GM18502 (cell line): Measurements from ENCODE around the gene JMJD4.

Experiments
- ATAC-seq: cut with Tn5 transposase; IDR thresholded peaks from one replicate; pipeline ENCODE4 v1.9.1; 2021; ENCODE audit warnings: mild to moderate bottlenecking; ENCODE audit not compliant: unreplicated experiment, poor library complexity

Gene JMJD4

DNA sequence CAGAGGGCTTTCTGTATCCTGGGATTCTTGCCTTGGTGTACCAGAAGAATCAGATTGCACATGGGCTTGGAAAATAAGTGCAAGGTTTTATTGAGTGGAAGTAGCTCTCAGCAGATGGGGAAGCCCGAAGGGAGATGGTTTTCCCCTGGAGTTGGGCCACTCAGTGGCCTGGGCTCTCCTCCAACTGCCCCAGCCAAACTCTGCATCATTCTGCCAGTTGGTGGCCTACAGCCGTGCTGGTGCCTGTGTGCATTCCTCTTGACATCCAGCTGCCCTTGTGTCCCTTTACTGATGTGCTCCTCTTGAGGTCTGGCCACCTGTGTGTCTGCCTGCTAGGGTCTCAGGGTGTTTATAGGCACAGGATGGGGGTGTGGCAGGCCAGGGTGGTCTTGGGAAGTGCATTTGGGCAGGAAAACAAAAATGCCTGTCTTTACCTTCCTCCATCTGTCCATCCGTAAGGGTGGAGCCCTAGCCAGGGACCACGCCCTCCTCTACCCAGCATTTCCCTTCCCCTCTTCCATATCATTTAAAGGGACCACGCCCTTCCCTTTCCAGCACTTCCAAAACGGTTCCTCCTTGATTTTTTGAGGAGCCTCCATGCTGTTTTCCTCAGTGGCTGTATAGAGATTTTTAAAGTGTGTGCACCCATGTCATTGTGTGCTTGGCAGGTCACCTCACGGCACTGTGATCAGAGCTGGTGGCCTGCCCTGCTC is 19.1 kb upstream of the JMJD4 start:
- no peak for ATAC-seq

DNA sequence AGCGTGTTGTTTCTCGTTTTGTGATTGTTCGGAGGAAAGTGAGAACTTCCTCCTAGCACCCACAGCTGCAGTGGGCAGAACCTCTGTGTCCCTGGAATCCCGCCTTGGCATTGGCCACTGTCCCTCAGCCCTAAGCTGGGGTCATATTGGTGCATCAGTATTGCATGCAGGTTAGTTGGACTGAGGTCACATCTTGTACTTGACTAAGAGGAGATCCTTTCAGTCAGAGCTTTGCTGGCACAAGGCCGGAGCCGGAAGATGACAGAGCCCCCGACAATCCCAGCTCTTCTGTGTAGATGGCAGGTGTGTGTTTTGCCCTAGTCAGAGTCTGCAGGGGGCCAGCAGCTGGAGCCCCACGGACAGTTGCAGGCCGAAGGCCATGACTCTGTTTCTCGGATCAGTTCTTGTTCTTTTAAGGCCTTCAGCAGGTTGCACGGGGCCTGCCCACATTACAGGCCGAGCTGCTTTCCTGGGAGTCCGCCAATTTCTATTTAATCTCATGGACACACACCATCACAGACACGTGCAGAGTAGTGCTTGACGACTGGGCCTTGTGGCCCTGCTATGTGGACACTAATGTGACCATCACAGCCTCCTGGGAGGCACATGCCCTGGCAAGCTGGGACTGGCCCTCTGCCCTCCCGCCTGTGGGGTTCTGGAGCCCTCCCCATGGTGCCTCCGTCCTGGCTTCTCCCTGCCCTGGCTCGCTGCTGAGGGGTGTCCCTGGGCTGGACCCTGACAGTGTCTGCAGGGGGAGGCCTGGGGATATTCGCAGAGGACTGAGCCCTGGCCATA is 15.0 kb upstream of the JMJD4 start:
- no peak for ATAC-seq

DNA sequence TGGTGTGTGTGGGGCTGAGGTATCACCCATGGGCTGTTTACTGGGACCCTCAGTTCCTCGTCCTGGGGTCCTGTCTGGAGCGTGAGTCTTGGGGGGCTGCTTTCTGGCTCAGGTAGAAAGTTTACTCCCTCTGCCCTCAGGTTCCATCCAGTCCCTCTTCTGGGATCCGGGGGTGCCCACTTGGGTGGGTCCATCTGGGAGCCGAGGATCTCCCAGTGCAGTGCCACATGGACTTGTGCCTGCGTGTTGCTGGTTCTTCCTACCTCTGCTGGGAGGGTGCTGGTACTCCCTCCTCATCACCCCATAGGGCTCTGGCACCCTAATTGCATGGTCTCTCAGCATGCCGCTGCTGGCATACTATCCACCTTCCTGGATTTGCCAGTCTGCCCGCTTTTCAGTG is 14.1 kb upstream of the JMJD4 start:
- ATAC-seq, result no peak

DNA sequence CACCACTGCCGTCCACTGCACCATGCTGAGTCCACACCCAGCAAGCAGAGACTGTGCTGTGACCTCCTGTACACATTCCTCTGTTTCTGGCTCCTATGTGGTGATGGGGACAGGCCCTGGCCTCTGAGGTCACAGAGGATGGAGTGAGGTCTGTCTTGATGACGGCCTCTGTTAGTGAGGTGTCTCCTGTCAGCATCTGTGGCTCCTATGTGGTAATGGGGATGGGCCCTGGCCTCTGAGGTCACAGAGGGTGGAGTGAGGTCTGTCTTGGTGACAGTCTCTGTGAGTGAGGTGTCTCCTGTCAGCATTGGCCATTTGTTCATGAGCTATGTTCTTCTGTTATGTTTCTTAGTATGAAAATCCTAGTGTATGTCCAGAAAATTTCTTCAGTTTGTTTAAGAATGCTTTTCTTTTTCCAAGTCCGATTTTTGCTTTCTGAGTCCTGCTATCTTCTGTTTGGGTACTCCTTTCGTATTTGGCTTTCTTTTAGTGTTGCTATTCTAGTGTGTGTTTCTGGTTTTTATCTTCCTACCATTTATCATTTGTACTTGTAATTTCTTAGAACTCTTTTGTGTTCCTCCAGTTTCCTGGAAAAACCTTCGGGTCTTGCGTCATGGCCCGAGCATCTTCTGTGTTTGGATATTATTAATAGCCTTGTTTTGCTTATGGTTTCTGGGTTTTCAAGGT is 13.5 kb upstream of the JMJD4 start:
- no peak for ATAC-seq

DNA sequence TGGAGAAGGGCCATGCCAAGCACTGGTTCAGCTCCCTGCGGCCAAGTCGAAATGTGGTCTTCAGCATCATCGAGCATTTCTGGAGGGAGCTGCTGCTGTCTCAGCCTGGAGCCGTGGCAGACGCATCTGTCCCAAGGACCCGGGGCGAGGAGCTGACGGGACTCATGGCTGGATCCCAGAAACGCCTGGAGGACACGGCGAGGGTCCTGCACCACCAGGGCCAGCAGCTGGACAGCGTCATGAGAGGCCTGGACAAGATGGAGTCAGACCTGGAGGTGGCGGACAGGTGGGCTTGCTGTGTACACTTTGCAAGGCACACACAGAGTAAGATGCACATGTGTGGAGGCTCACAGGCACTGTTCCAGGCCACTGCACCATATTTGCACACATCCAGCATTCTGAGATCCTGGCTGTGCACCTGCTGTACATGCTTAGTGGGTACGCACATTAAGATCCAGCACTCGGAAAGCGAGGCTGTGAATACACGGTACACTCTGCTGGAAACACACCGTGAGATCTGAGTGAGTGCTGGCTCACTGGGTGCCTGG is 12.9 kb upstream of the JMJD4 start:
- ATAC-seq, result no peak

DNA sequence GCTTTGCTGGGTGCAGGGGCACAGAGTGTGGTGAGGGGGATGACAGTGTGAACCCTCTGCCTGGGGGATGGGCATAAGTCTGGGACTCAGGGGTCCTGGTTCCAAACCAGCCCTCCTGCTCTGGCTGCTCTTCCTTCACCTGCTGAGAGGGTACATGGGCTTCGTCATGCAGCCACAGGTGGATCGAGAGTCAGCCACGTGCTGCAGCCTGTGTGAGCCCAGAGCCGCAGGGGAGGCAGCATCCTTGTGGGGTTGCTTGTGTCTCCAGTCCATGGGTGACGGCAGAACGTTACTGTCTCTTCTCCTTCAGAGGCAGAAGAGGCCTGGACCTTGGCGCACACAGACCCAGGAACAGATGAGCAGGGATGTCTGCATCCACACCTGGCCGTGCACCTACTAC is 12.3 kb upstream of the JMJD4 start:
- no peak for ATAC-seq

DNA sequence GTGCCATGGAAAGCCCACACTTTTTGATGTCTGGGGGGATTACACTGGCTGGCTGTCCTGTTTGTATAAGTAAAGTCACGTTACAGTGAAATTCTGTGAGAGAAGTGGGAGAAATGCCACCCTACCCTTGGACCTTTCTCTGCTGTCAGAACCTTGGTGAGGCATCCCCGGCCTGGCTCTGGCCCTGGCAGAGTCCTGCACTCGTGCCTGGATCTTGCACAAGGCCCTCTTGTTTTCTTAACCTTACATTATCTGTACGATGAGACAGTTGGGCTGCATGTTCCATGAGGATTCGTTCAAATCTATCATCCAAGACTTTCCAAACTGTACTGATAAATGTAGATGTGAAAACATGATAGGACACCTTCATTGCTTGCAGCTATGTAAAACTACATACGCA is 11.6 kb upstream of the JMJD4 start:
- ATAC-seq, result no peak

DNA sequence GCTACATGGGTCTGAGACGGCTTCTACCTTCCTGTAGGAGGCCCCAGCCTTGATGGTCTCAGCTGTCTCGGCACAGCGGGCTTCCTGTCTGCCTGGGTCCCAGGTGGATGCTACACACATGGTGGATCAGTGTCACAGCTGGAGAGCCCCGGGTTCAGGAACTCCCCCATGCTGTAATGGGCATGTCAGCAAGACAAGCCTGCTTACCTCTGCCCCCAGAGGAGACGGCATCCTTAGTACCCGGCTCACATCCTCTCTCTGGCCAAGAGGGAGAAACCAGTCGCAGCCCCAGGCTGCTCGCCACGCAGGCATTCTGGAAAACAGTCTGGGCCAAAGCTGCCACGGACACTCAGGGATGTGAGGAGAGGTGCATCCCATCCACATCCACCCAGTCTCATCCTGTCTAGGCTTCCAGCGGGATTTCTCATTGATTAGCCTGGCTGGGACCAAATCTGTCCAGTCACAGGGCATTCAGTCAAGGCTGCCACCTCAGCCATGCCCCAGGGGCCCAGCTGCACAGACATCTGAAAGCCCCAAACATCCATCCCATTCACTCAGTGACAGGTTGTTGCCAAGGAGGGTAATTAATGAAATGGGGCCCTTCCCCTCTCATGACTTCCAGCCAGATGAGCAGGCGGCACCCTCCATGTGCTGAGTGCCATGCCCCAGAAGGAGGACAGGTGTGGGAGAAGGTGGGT is 10.6 kb upstream of the JMJD4 start:
- no peak for ATAC-seq

DNA sequence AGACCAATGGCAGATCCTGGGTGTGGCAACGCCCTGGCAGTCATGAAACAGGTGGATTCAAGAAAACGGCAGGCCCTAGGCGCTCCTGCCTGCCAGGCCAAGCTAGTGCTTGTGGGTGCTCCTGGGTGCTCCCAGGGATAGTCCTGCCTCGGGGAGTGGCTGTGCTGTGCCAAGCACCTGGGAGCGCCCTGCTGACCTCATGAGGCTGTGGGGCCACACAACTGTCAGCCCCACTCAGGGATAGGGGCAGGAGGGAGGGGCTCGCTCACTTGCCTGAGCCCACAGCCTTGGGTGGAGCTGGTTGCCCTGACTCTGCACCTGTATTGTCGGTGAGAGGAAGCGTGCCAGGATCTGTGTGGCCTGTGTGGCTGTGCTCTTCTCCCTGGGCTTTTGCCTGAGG is 9.6 kb upstream of the JMJD4 start:
- ATAC-seq, result no peak

DNA sequence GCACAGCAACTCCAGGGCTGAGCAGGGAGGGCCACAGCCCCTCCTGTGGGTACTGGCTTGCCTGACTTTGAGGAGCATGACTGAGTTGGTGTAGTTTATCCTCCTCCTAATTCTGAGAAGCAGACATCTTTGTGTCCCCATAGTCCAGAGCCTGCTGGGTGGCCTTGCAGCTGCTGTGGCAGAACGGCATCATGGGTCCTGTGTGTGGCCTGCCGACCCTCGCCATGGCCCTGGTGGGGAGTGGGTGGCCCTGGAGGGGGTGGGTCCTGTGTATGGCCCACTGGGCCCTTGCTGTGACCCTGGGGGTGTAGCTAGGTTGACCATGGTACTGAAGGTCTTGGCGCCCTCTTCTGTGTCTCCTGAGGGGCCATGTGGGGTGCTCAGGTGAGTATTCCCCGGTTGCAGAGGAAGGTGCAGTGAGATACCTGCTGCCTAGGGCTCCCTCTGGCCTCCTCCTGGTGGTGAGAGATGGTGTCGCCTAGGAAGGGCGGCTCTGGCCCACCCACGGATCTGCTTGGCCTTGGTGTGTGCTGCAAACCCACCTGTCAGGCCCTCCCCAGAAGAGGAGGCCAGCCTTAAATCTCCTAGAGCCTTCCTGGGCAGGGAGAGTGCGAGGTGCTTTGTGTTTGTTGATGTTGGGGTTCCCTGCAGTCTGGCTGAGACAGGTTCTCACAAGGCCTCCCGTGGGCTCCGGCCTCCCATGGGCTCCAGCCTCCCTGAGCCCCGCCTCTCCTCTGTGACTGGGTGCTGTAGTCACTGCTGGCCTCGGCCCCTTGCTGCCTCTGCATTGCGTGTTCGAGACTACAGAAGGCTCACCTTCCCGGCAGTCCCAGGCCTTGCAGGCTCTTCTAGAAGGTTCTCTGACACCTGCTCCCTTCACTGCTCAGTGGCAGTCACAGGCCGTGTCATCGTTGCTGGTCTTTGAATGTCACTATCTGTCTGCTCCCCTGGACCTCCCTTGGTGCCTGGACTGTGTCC is 7.9 kb upstream of the JMJD4 start:
- no peak for ATAC-seq

DNA sequence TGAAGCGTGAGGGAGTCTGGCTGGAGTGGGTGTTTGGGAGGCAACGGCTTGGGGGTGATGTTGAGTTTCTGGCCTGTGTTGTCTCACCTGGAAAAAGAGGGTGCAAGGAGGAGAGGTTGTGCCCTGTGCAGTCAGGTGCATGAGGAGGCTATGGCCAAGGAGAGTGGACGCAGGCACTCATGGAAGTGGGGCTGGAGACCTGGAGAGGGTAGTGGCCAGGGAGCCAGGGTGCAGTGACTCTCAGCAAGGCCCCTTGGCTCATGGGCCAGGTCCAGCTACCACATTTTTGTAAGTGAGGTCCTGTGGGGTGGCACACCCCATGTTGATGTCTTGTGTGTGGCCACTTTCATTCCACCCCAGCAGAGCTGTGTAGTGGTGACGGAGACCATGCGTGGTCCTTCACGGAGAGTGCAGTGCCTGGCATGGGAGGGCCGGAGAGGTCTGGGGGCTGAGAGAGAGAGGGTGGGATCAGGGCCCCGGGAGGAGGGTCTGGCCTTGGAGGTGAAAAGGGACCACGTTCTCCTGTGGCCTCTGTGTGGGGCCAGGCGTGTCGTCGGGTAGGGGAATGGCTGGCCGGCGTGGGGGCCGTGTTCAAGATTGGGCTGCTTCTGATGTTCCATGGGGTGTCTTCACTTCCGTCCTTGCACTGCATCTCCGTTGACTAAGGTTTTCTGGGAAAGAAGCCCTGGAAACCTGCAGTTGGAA is 6.2 kb upstream of the JMJD4 start:
- ATAC-seq, result no peak

DNA sequence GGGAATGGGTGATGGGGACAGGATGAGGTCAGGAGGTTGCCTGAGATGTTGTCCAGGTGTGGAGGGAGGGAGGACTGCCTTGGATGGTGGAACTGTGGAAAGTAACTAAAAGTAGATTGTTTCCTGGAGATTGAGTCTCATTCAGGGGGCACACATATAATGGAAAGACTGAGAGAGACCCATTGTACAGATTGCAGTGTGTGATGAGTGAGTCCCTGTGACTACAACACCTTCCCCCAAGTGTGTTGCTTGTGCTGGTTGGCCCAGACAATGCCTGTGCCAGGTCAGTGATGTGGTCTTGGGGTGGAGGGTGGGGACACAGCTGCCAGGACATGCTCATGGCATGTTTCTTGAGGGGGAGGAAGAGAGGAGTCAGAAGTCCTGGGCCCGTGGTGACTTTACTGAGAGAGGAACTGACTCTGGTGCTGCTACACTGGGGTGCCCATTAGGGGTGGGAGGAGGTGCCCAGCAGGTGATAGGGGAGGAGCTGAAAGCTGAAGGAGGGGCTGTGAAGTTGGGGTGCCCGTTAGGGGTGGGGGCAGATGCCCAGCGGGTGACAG is 5.4 kb upstream of the JMJD4 start:
- ATAC-seq, result no peak

DNA sequence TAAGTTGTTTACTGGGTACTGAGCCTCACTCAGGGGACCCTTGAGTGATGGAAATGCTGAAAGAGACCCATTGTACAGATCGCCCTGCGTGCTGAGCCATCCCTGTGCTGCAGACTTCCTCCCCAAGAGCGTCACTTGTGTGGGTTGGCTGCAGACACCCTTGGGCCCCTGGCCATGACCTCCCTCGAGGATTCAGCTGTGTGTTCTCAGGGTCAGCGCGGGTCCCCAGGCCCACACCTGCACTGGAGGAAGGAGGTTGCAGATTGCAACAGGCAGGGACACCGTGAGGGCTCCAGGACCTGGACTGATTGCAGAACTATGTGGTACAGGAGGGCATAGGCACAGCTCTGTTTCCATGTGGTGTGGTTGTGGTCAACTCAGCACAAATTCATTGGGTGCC is 4.5 kb upstream of the JMJD4 start:
- no peak for ATAC-seq

DNA sequence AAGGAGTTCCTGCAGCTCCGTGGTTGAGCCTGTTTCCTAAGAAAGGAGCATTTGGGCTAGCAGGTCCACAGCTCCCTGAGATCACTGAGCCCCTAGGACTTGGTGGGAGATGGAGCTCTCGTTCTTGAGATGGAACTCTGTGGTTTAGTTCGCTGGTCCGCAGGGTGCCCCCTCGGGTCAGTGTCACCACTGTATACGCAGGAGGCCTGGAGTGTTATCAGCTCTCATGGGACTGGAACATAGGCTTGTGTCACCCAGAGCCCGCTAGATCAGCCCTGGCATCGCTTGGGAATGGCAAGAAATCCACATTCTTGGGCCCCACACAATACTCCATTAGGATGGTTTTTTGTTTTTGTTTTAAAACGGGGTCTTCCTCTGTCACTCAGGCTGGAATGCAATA is 3.7 kb upstream of the JMJD4 start:
- no peak for ATAC-seq

DNA sequence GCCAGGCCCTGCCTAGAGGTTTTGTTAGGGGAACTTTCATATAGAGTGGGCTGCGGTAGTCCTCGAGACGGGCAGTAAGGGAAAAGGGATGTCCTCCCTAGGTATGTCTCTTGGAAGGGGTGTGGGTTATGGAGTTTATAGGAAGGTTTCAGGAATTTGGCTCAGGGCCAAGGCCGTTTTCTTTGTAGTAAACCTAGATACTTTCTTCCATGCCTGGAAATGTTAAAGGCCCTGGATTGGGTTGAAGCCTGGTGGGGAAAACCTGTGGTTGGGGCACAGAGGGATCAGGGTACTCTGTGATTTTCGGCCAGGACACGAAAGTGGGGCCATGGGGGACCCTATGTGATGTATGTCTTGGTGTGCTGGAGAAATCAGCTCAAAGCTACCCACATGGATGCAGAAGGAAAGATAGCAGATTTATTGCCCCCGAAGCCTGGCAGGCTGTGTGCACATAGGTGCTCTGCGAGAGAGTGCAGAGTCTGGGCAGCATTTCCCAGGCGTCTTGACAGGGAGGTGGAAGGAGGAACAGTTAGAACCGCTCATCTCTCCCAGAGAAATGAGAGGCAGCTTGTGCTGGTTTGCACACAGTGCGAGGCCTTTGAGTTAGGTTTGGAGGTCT is 1.8 kb upstream of the JMJD4 start:
- ATAC-seq, result no peak

DNA sequence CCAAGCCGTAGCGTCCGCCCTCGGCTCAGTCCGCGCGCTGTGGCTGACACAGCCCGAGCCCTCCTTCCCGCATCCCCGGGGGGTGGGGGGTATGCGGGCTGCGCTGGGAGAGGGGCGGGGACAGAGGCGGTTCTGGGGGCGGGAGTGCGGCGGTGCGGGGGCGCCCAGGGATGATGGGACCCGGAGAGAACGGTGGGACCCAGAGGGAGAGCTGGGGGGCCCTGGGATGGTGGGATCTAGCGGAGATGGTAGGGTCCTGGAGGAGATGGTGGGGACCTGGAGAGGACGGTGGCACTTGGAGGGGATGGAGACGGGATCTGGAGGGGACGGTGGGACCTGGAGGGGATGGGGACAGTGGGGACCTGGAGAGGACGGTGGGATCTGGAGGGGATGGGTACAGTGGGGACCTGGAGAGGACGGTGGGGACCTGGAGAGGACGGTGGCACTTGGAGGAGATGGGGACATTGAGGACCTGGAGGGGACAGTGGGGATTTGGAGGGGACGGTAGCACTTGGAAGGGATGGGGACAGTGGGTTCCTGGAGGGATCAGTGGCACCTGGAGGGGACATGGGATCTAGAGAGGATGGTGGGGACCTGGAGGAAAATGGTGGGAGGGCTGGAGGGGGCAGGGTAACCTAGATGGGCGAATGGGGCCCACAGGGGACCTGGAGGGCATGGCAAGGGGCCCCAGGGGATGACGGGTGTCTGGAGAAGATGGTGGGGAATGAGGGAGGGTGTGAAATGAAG is 610 bp upstream of the JMJD4 start:
- no peak for ATAC-seq

DNA sequence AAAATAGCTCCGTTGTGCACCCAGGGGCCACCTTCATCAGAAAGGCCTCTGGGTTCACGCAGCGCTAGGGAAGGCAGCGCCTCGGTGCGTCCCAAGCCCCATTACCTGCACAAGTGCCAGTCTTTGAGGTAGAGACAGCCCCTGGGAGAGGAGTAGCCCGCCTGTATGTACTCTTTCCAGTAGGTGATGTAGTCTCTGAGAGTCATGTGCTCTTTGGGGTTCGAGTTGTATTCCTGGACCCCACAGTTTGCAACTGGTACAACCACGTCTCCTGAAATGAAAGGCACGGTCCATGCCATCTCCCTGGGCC is 601 bp downstream of the JMJD4 start:
- no peak for ATAC-seq
